H1 (cell line): ENCODE data around the gene SNW1. TPM values are rescaled to one million over a fixed set of nuclear protein-coding genes. Genes with fewer than 3 reads are reported as not detected.

Experiments
- CTCF ChIA-PET: fragments of 300-600 bp; sonication (Branson Sonifier 250); formaldehyde crosslinking; loops from one replicate; lab custom pipeline; 2021; ENCODE audit not compliant: partially characterized antibody; lab: Charles Lee
- POLR2A ChIA-PET: fragments of 300-600 bp; sonication (Branson Sonifier 250); formaldehyde crosslinking; loops from one replicate; lab custom pipeline; 2021; ENCODE audit warnings: inconsistent platforms; ENCODE audit not compliant: partially characterized antibody; lab: Charles Lee
- DNase-seq, 2 experiments: peaks; one replicate each; pipeline versions ENCODE4 v3.0.0 to v3.0.0-alpha.2; 2010 to 2022; ENCODE audit warnings: low spot score in 2 of 2, low read depth in 1 of 2, mixed read lengths in 1 of 2
- FAIRE-seq: peaks from 2 replicates; lab custom pipeline; 2011; peaks lifted over from hg19 to GRCh38; lab: Jason Lieb, UNC
- H2AFZ ChIP-seq: 2 replicates; pipeline ENCODE4 v1.8.1; 2012; ENCODE audit warnings: low read length, inconsistent platforms
- H2AK5ac ChIP-seq: 2 replicates; pipeline ENCODE4 v1.6.1; 2013; ENCODE audit warnings: low read depth, low read length
- H2BK120ac ChIP-seq: replicated peaks from 2 replicates; pipeline ENCODE3; 2013; ENCODE audit warnings: low read depth, low read length, inconsistent platforms
- H2BK12ac ChIP-seq: 2 replicates; pipeline ENCODE4 v1.6.1; 2013; ENCODE audit warnings: low read depth, low read length
- H2BK15ac ChIP-seq: 2 replicates; pipeline ENCODE4 v1.6.1; 2013; ENCODE audit warnings: low read length
- H2BK20ac ChIP-seq: 2 replicates; pipeline ENCODE4 v1.6.1; 2013; ENCODE audit warnings: low read length
- H2BK5ac ChIP-seq: 2 replicates; pipeline ENCODE4 v1.6.1; 2013; ENCODE audit warnings: low read depth, low read length
- H3K14ac ChIP-seq: 2 replicates; pipeline ENCODE4 v1.6.1; 2013; ENCODE audit warnings: inconsistent platforms; ENCODE audit not compliant: insufficient read length
- H3K18ac ChIP-seq: 2 replicates; pipeline ENCODE4 v1.6.1; 2013; ENCODE audit warnings: low read length; ENCODE audit errors: extremely low read depth
- H3K23ac ChIP-seq: 2 replicates; pipeline ENCODE4 v1.6.1; 2013; ENCODE audit warnings: inconsistent platforms; ENCODE audit not compliant: insufficient read length
- H3K23me2 ChIP-seq: 2 replicates; pipeline ENCODE4 v1.6.1; 2013; ENCODE audit warnings: low read depth, low read length
- H3K27ac ChIP-seq: 2 replicates; pipeline ENCODE4 v1.6.1; 2011; ENCODE audit warnings: low read depth, low read length, inconsistent platforms
- H3K27me3 ChIP-seq, 4 experiments: replicated peaks in 1 of 4; 1 replicate in 1 of 4; 2 replicates in 3 of 4; pipeline versions ENCODE4 v1.6.1 to v1.8.1; 2011 to 2013; ENCODE audit warnings: low read length in 3 of 4, mild to moderate bottlenecking in 3 of 4, inconsistent platforms in 2 of 4, mixed read lengths in 2 of 4, moderate library complexity in 1 of 4; ENCODE audit not compliant: control insufficient read depth in 3 of 4, insufficient read depth in 3 of 4; ENCODE audit errors: extremely low read depth in 1 of 4
- H3K36me3 ChIP-seq, 4 experiments: 2 replicates each; pipeline versions ENCODE4 v1.6.1 to v1.8.1; 2011 to 2013; ENCODE audit warnings: mild to moderate bottlenecking in 4 of 4, low read length in 3 of 4, moderate library complexity in 2 of 4, control low read depth in 1 of 4, inconsistent platforms in 1 of 4; ENCODE audit not compliant: insufficient read depth in 4 of 4, control insufficient read depth in 2 of 4
- H3K4ac ChIP-seq: replicated peaks from 2 replicates; pipeline ENCODE3; 2013; ENCODE audit warnings: low read length, low read depth, mixed read lengths, inconsistent platforms; ENCODE audit not compliant: insufficient read length
- H3K4me1 ChIP-seq, 4 experiments: replicated peaks in 1 of 4; 1 replicate in 1 of 4; 2 replicates in 3 of 4; pipeline versions ENCODE4 v1.6.1 to v1.8.1; 2011 to 2013; ENCODE audit warnings: low read length in 3 of 4, inconsistent platforms in 2 of 4, mixed read lengths in 1 of 4; ENCODE audit not compliant: insufficient read depth in 4 of 4, control insufficient read depth in 3 of 4
- H3K4me2 ChIP-seq, 2 experiments: 2 replicates each; pipeline versions ENCODE4 v1.6.1 to v1.8.1; 2011 to 2013; ENCODE audit warnings: low read depth in 2 of 2, low read length in 2 of 2, control low read depth in 1 of 2, inconsistent platforms in 1 of 2, mild to moderate bottlenecking in 1 of 2; ENCODE audit not compliant: insufficient read depth in 1 of 2
- H3K4me3 ChIP-seq, 4 experiments: fragments of 200-600, 300-600 bp in 1 of 4; sonication (generic), shearing (Covaris generic), sonication (Bioruptor Twin) in 1 of 4; 2 replicates each; pipeline versions ENCODE4 v1.5.1 to v1.8.1; 2011 to 2016; ENCODE audit warnings: low read length in 4 of 4, low read depth in 3 of 4, control low read depth in 2 of 4, inconsistent platforms in 2 of 4, mild to moderate bottlenecking in 2 of 4, mixed read lengths in 1 of 4, moderate library complexity in 1 of 4; ENCODE audit not compliant: insufficient read depth in 2 of 4; ENCODE audit errors: extremely low read depth in 1 of 4
- H3K56ac ChIP-seq: replicated peaks from 2 replicates; pipeline ENCODE3; 2013; ENCODE audit warnings: low read depth, mild to moderate bottlenecking, mixed read lengths, low read length, inconsistent platforms; ENCODE audit not compliant: insufficient read length
- H3K79me1 ChIP-seq: 2 replicates; pipeline ENCODE4 v1.6.1; 2013; ENCODE audit warnings: low read depth, low read length, control low read depth
- H3K79me2 ChIP-seq, 2 experiments: 2 replicates each; pipeline versions ENCODE4 v1.6.1 to v1.8.1; 2012 to 2013; ENCODE audit warnings: low read length in 2 of 2, mild to moderate bottlenecking in 2 of 2, inconsistent platforms in 1 of 2; ENCODE audit not compliant: insufficient read depth in 2 of 2, control insufficient read depth in 1 of 2
- H3K9ac ChIP-seq, 4 experiments: replicated peaks in 1 of 4; 1 replicate in 1 of 4; 2 replicates in 3 of 4; pipeline versions ENCODE4 v1.6.1 to v1.8.1; 2011 to 2013; ENCODE audit warnings: low read depth in 3 of 4, low read length in 3 of 4, control low read depth in 2 of 4, mild to moderate bottlenecking in 2 of 4, moderate library complexity in 2 of 4, inconsistent platforms in 1 of 4; ENCODE audit errors: extremely low read depth in 1 of 4
- H3K9me3 ChIP-seq, 2 experiments: 2 replicates each; pipeline versions ENCODE4 v1.6.1 to v1.8.1; 2012 to 2013; ENCODE audit warnings: mild to moderate bottlenecking in 2 of 2, moderate library complexity in 2 of 2, control low read depth in 1 of 2, inconsistent platforms in 1 of 2, low read depth in 1 of 2, low read length in 1 of 2, mixed read lengths in 1 of 2; ENCODE audit not compliant: insufficient read depth in 2 of 2
- H4K20me1 ChIP-seq, 2 experiments: replicated peaks in 1 of 2; 2 replicates each; pipeline versions ENCODE3 to v1.8.1; 2011 to 2013; ENCODE audit warnings: inconsistent platforms in 2 of 2, low read length in 2 of 2, mild to moderate bottlenecking in 1 of 2; ENCODE audit not compliant: insufficient read depth in 2 of 2, control insufficient read depth in 1 of 2
- H4K5ac ChIP-seq: 2 replicates; pipeline ENCODE4 v1.6.1; 2013; ENCODE audit warnings: low read length, low read depth, mixed read lengths, inconsistent platforms; ENCODE audit not compliant: insufficient read length
- H4K8ac ChIP-seq: 2 replicates; pipeline ENCODE4 v1.8.0; 2013; ENCODE audit warnings: mild to moderate bottlenecking, moderate library complexity, low read length, inconsistent platforms; ENCODE audit not compliant: insufficient read depth; ENCODE audit errors: extremely low read depth
- H4K91ac ChIP-seq: replicated peaks from 2 replicates; pipeline ENCODE3; 2013; ENCODE audit warnings: low read length, mixed read lengths, inconsistent platforms; ENCODE audit not compliant: insufficient read length
- BACH1 ChIP-seq: IDR thresholded peaks from 2 replicates; pipeline ENCODE4 v1.6.1; 2012; ENCODE audit warnings: low read length, improper control_type of control experiment
- CBX5 ChIP-seq: fragments of 300-800, 300-1000 bp; sonication (generic); IDR thresholded peaks from 2 replicates; pipeline ENCODE4 v1.7.1; 2016; ENCODE audit warnings: antibody characterized with exemption, low read length, low read depth
- CBX8 ChIP-seq: fragments of 300-800, 300-1000 bp; sonication (generic); IDR thresholded peaks from 2 replicates; pipeline ENCODE4 v1.7.1; 2016; ENCODE audit warnings: low read depth, low read length, borderline replicate concordance
- CEBPB ChIP-seq: IDR thresholded peaks from 2 replicates; pipeline ENCODE4 v1.6.1; 2012; ENCODE audit warnings: low read depth, low read length
- CREB1 ChIP-seq: IDR thresholded peaks from 2 replicates; pipeline ENCODE4 v1.6.1; 2012; ENCODE audit warnings: inconsistent platforms
- EGR1 ChIP-seq: IDR thresholded peaks from 2 replicates; pipeline ENCODE4 v1.6.1; 2011; ENCODE audit warnings: low read depth, low read length, borderline replicate concordance
- KDM4A ChIP-seq: IDR thresholded peaks from one replicate; pipeline ENCODE4 v1.7.1; 2012; ENCODE audit warnings: low read depth, mild to moderate bottlenecking, moderate library complexity, low read length, inconsistent platforms; ENCODE audit not compliant: severe bottlenecking
- MAFK ChIP-seq: IDR thresholded peaks from 2 replicates; pipeline ENCODE4 v1.6.1; 2012; ENCODE audit warnings: low read depth, mild to moderate bottlenecking, improper control_type of control experiment, low read length
- MAX ChIP-seq: IDR thresholded peaks from 2 replicates; pipeline ENCODE4 v1.6.1; 2012; ENCODE audit warnings: inconsistent platforms
- PHF8 ChIP-seq: fragments of 200-600 bp; sonication (generic); conservative IDR thresholded peaks from 2 replicates; pipeline ENCODE4 v1.7.1; 2012; ENCODE audit warnings: low read depth, mild to moderate bottlenecking, inconsistent platforms, low read length, moderate library complexity
- SIRT6 ChIP-seq: IDR thresholded peaks from one replicate; pipeline ENCODE4 v1.7.1; 2012; ENCODE audit warnings: low read length, inconsistent platforms
- SP2 ChIP-seq: IDR thresholded peaks from 2 replicates; pipeline ENCODE4 v1.6.1; 2012; ENCODE audit warnings: mild to moderate bottlenecking, low read length, inconsistent platforms
- TEAD4 ChIP-seq: IDR thresholded peaks from 2 replicates; pipeline ENCODE4 v1.6.1; 2012; ENCODE audit warnings: low read depth, low read length, inconsistent platforms, mixed read lengths
- USF2 ChIP-seq: IDR thresholded peaks from 2 replicates; pipeline ENCODE4 v1.6.1; 2011; ENCODE audit warnings: low read length, improper control_type of control experiment
- WGBS, 2 experiments: shearing (Covaris generic) in 1 of 2; methylation state at CpG; one replicate each; pipeline versions ENCODE4 v1.1.6 to v1.1.7; 2013 to 2015; ENCODE audit warnings: low lambda C conversion rate in 2 of 2, mixed read lengths in 2 of 2, inconsistent platforms in 1 of 2, low coverage in 1 of 2, missing lambda C conversion rate in 1 of 2; ENCODE audit not compliant: insufficient replicate concordance in 2 of 2, insufficient coverage in 1 of 2, insufficient read length in 1 of 2; ENCODE audit errors: extremely low coverage in 1 of 2, missing lambda C conversion rate in 1 of 2; 5-methylcytosine and 5-hydroxymethylcytosine counted together
- polyA plus RNA-seq, 7 experiments: library from polyadenylated mRNA; depleted of rRNA in 3 of 7; stranded (reverse) in 5 of 7; unstranded in 2 of 7; fragments of >200 nt in 5 of 7; fragments of 200-250 nt in 2 of 7; gene quantifications; 1 replicate in 5 of 7; 2 replicates in 1 of 7; 4 replicates in 1 of 7; pipeline versions ENCODE4 v1.2.1 to v1.2.3, GENCODE V29; 2011 to 2013; ENCODE audit warnings: missing spikeins in 2 of 7, mixed read lengths in 2 of 7
- total RNA-seq: library from RNA; stranded (reverse); fragmentation: NEBNext Ultra II Directional; extraction: Animal tissue kit (Norgen Biotek cat#: 25700); gene quantifications from 2 replicates; pipeline ENCODE4 v1.2.1, GENCODE V29; 2021

SNW1 gene
- total and polyA plus RNA-seq, 2 of the 8 experiments (the other 6 are each of a cell fraction or from before 2014, with no cell fraction given), result 13.2 to 79.2 TPM

GRCh38 chr14:77794357-77794756 lies 33.4 kb upstream of the SNW1 start:
- Histone ChIP-seq H2AFZ (peak overlapping the region; percentile 62; the same call in 1 of the 2 replicates), H3K4me3 (no peak overlapping the region), H3K36me3 (no peaks in the 10 kb centered on the region), H3K56ac (no peak overlapping the region), H3K14ac (no peak overlapping the region), H4K5ac (no peak overlapping the region), H3K4me2 (no peak overlapping the region), H3K79me1 (no peaks in the 10 kb centered on the region), H2BK5ac (peak overlapping the region; percentile 24; the same call in 1 of the 2 replicates), H3K9me3 (no peaks in the 10 kb centered on the region), H2BK20ac (no peak overlapping the region), H3K9ac (no peak overlapping the region), H2AK5ac (no peak overlapping the region), H2BK15ac (peak overlapping the region; percentile 72; the same call in 1 of the 2 replicates), H2BK120ac (no peak overlapping the region), H2BK12ac (no peak overlapping the region), H3K79me2 (no peaks in the 10 kb centered on the region), H3K23me2 (no peaks in the 10 kb centered on the region), H3K27me3 (no peaks in the 10 kb centered on the region), H3K18ac (no peak overlapping the region; the same call in 1 of the 2 replicates), H3K23ac (no peak overlapping the region), H4K8ac (no peak overlapping the region), H3K4ac (no peak overlapping the region), H3K4me1 (peaks cover 0 to 9% (median 0%) of the 10 kb centered on the region in 4 experiments; a peak in 2 of 7 replicates), H3K27ac (no peak overlapping the region), H4K91ac (no peak overlapping the region), H4K20me1 (no peaks in the 10 kb centered on the region)
- CTCF ChIA-PET, result interaction anchor here (1.9 to 2.4 kb wide), 2 partner anchors 10 to 33 kb away, joined by 5 to 8 read pairs; partner anchors contain the start of gene SNW1
- DNase-seq (no peak), FAIRE-seq (no peak)
- WGBS, 2 experiments, result 77% methylated on average over 4 of the region's 4 CpGs; no CpG with 5 or more reads in 1 of the 2 experiments
- POLR2A ChIA-PET, result no interaction called here
- no peak for TF ChIP-seq SP2
- TF ChIP-seq EGR1, result no peak
- no peak for TF ChIP-seq CEBPB
- no peak for TF ChIP-seq KDM4A
- no peak for TF ChIP-seq USF2
- no peak for TF ChIP-seq TEAD4
- no peak for TF ChIP-seq PHF8
- TF ChIP-seq BACH1, result no peak
- no peak for TF ChIP-seq CREB1
- no peak for TF ChIP-seq SIRT6
- TF ChIP-seq CBX5, result no peak
- no peak for TF ChIP-seq MAFK
- no peak for TF ChIP-seq CBX8
- no peak for TF ChIP-seq MAX
